HCT116 (cell line): ENCODE data around the gene FGF7. TPM values are rescaled to one million over a fixed set of nuclear protein-coding genes. Genes with fewer than 3 reads are reported as not detected.

Source experiments
- ATAC-seq: fragments of 200-7000 bp; cut with Tn5 transposase; 2 replicates; pipeline ENCODE4 v1.9.1; 2020; ENCODE audit warnings: mild to moderate bottlenecking, moderate library complexity
- BruUV-seq: library from RNA; stranded (reverse); fragments of 400-500 nt; replicated peaks from 2 replicates; lab custom pipeline; 2021; lab: Mats Ljungman, UMichigan
- CTCF ChIA-PET: fragments of 300-600 bp; sonication (Branson Sonifier 250); formaldehyde crosslinking; loops from one replicate; lab custom pipeline; 2021; ENCODE audit warnings: antibody characterized with exemption; lab: Charles Lee
- POLR2A ChIA-PET: fragments of 300-600, 350-600 bp; sonication (Branson Sonifier 250); formaldehyde crosslinking; loops from one replicate; lab custom pipeline; 2021; ENCODE audit warnings: antibody characterized with exemption; lab: Charles Lee
- RAD21 ChIA-PET, 2 experiments: fragments of 300-600 bp; sonication (Branson Sonifier 250); formaldehyde crosslinking; loops; one replicate each; lab custom pipeline; 2023; ENCODE audit warnings: low total read pairs in 2 of 2; ENCODE audit not compliant: uncharacterized antibody in 2 of 2, unreplicated experiment in 2 of 2, low non-redundant PET in 1 of 2; lab: Charles Lee
- DNase-seq: peaks from one replicate; pipeline ENCODE4 v3.0.0-alpha.2; 2010; ENCODE audit warnings: low read depth, low spot score
- H2AFZ ChIP-seq: fragments of 200-600 bp; shearing (Covaris generic), sonication (generic); 2 replicates; pipeline ENCODE4 v1.6.1; 2017; ENCODE audit warnings: low read depth, mixed run types, mixed read lengths, antibody characterized with exemption, low read length; ENCODE audit not compliant: poor library complexity, severe bottlenecking
- H3K27ac ChIP-seq: 2 replicates; pipeline ENCODE4 v1.5.1; 2012; ENCODE audit warnings: low read depth, low read length
- H3K27me3 ChIP-seq: fragments of 200-600 bp; sonication (generic); 2 replicates; pipeline ENCODE4 v1.6.1; 2016; ENCODE audit warnings: mixed run types, low read length, mixed read lengths; ENCODE audit not compliant: insufficient read depth
- H3K36me3 ChIP-seq, 2 experiments: fragments of 200-500 bp in 1 of 2; fragments of 200-600 bp in 1 of 2; sonication (Bioruptor generic) in 1 of 2; sonication (generic) in 1 of 2; 2 replicates each; pipeline versions ENCODE4 v1.5.1 to v1.6.1; 2014 to 2016; ENCODE audit warnings: low read length in 2 of 2, inconsistent platforms in 1 of 2, mixed read lengths in 1 of 2, mixed run types in 1 of 2; ENCODE audit not compliant: insufficient read depth in 2 of 2, control insufficient read depth in 1 of 2
- H3K4me1 ChIP-seq, 2 experiments: fragments of 200-600 bp in 1 of 2; sonication (generic) in 1 of 2; 2 replicates each; pipeline versions ENCODE4 v1.5.1 to v1.6.1; 2012 to 2017; ENCODE audit warnings: low read length in 2 of 2, inconsistent platforms in 1 of 2, mild to moderate bottlenecking in 1 of 2, mixed read lengths in 1 of 2, mixed run types in 1 of 2, moderate library complexity in 1 of 2; ENCODE audit not compliant: insufficient read depth in 2 of 2, control insufficient read depth in 1 of 2
- H3K4me2 ChIP-seq: fragments of 200-600 bp; sonication (generic); 2 replicates; pipeline ENCODE4 v1.6.1; 2017; ENCODE audit warnings: mixed run types, low read length, mixed read lengths
- H3K4me3 ChIP-seq, 2 experiments: fragments of 200-600 bp in 1 of 2; sonication (generic) in 1 of 2; replicated peaks in 1 of 2; 2 replicates each; pipeline ENCODE4 v1.5.1; 2011 to 2016; ENCODE audit warnings: low read length in 2 of 2, control low read depth in 1 of 2, low read depth in 1 of 2, mild to moderate bottlenecking in 1 of 2, mixed read lengths in 1 of 2, mixed run types in 1 of 2
- H3K79me2 ChIP-seq: fragments of 200-600 bp; sonication (generic); 2 replicates; pipeline ENCODE4 v1.6.1; 2017; ENCODE audit warnings: mild to moderate bottlenecking, mixed run types, low read length, moderate library complexity, mixed read lengths; ENCODE audit not compliant: insufficient read depth
- H3K9ac ChIP-seq: fragments of 200-600 bp; sonication (generic); 2 replicates; pipeline ENCODE4 v1.6.1; 2016; ENCODE audit warnings: low read length, mixed read lengths
- H3K9me2 ChIP-seq: fragments of 200-600 bp; sonication (generic), shearing (Covaris generic); 2 replicates; pipeline ENCODE4 v1.6.1; 2017; ENCODE audit warnings: mixed run types, mild to moderate bottlenecking, moderate library complexity; ENCODE audit not compliant: insufficient read depth
- H3K9me3 ChIP-seq, 2 experiments: fragments of 200-500 bp in 1 of 2; fragments of 200-600 bp in 1 of 2; sonication (Bioruptor generic) in 1 of 2; sonication (generic) in 1 of 2; 2 replicates each; pipeline ENCODE4 v1.6.1; 2014 to 2017; ENCODE audit warnings: low read length in 2 of 2, mixed read lengths in 2 of 2, inconsistent platforms in 1 of 2, low read depth in 1 of 2, mild to moderate bottlenecking in 1 of 2, mixed run types in 1 of 2, moderate library complexity in 1 of 2; ENCODE audit not compliant: control insufficient read depth in 1 of 2, insufficient read depth in 1 of 2
- H4K20me1 ChIP-seq: fragments of 200-600 bp; sonication (generic), shearing (Covaris generic); 2 replicates; pipeline ENCODE4 v1.6.1; 2017; ENCODE audit warnings: mixed run types, mild to moderate bottlenecking, moderate library complexity; ENCODE audit not compliant: insufficient read depth
- CBX3 ChIP-seq: IDR thresholded peaks from 2 replicates; pipeline ENCODE4 v1.6.1; 2012; ENCODE audit warnings: low read depth
- EZH2 ChIP-seq: fragments of 200-600 bp; sonication (generic); IDR thresholded peaks from 2 replicates; pipeline ENCODE4 v1.6.1; 2017; ENCODE audit warnings: antibody characterized with exemption, mixed run types
- POLR2A ChIP-seq: IDR thresholded peaks from 2 replicates; pipeline ENCODE4 v1.7.0; 2011; ENCODE audit warnings: borderline replicate concordance; ENCODE audit not compliant: insufficient read depth, insufficient read length; ENCODE audit errors: extremely low read depth
- RAD21 ChIP-seq: IDR thresholded peaks from 2 replicates; pipeline ENCODE4 v1.6.1; 2012; ENCODE audit warnings: low read depth, mild to moderate bottlenecking
- SRF ChIP-seq: IDR thresholded peaks from 2 replicates; pipeline ENCODE4 v1.6.1; 2012; ENCODE audit warnings: low read depth
- TCF7L2 ChIP-seq: IDR thresholded peaks from 2 replicates; pipeline ENCODE4 v1.7.0; 2011; ENCODE audit warnings: borderline replicate concordance, inconsistent platforms; ENCODE audit not compliant: insufficient read depth, insufficient read length; ENCODE audit errors: extremely low read depth
- intact Hi-C: fragments of 100-400 bp; cut with micrococcal nuclease; formaldehyde crosslinking; loops from 2 replicates; pipeline ENCODE4 v1.10.0; 2022
- total RNA-seq: library from RNA; stranded (reverse); gene quantifications from one replicate; pipeline ENCODE4 v1.2.1, GENCODE V29; 2021; ENCODE audit not compliant: unreplicated experiment
- TF ChIP-seq, protein P1 (sequence below): IDR thresholded peaks from 2 replicates; pipeline ENCODE4 v1.6.1; 2011; ENCODE audit warnings: mild to moderate bottlenecking, low read length, moderate library complexity; ENCODE audit not compliant: insufficient replicate concordance; ENCODE audit errors: extremely low read depth

Gene FGF7
- total RNA-seq, 1 experiment from 2014 or later: 0.49 TPM

DNA sequence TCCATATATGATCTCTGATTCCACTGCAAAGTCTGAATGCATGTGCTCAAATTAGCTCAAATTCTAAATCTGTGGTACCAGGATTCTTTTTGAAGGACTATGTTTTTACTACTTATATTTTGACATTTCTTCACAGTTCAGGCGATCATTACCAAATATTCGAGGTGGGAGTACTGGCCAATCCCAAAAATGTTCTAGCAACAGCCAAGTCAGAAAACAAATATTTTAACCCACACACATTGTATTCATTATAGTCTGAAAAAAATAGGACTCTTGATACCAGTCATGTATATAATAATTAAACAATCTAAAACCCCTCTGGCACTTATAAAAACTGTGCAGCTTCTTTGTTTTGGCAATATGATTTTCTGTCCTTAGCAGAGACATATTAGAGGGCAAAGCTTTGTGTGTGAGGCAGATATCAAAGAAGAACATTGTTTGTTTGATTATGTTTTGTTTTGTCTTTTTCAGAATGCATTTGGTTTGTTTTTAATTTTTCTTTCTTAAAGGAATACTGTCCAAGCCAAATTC is 37.4 kb downstream of the FGF7 start:
- Histone ChIP-seq H3K4me3 (no peak overlapping the region), H3K79me2 (no peaks in the 10 kb centered on the region), H3K36me3 (no peaks in the 10 kb centered on the region), H3K4me1 (no peaks in the 10 kb centered on the region), H3K9ac (no peak overlapping the region), H3K27me3 (no peaks in the 10 kb centered on the region), H2AFZ (no peak overlapping the region), H4K20me1 (no peaks in the 10 kb centered on the region), H3K27ac (no peak overlapping the region), H3K9me2 (no peaks in the 10 kb centered on the region), H3K9me3 (no peaks in the 10 kb centered on the region), H3K4me2 (no peak overlapping the region)
- ChIA-PET POLR2A (no interaction called here), CTCF (interaction anchor here (2.9 kb wide), 1 partner anchor 11 kb away, joined by 13 read pairs; no protein-coding TSS in a partner anchor), RAD21 (no interaction called here)
- no peak for DNase-seq
- intact Hi-C loops: no loop called here
- no peak for TF ChIP-seq CBX3
- TF ChIP-seq EZH2: no peak
- no peak for TF ChIP-seq TCF7L2
- TF ChIP-seq SRF: no peak
- TF ChIP-seq, protein P1, sequence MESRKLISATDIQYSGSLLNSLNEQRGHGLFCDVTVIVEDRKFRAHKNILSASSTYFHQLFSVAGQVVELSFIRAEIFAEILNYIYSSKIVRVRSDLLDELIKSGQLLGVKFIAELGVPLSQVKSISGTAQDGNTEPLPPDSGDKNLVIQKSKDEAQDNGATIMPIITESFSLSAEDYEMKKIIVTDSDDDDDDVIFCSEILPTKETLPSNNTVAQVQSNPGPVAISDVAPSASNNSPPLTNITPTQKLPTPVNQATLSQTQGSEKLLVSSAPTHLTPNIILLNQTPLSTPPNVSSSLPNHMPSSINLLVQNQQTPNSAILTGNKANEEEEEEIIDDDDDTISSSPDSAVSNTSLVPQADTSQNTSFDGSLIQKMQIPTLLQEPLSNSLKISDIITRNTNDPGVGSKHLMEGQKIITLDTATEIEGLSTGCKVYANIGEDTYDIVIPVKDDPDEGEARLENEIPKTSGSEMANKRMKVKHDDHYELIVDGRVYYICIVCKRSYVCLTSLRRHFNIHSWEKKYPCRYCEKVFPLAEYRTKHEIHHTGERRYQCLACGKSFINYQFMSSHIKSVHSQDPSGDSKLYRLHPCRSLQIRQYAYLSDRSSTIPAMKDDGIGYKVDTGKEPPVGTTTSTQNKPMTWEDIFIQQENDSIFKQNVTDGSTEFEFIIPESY: no peak
- no peak for TF ChIP-seq POLR2A
- TF ChIP-seq RAD21: no peak
- no TSS peak for BruUV-seq
- ATAC-seq: no peak
